Uterus (tissue), 2 donors: Measurements from ENCODE around the gene GGT5.

ENCODE experiments used
- POLR2A ChIP-seq, 2 donors: fragments of 450-650 bp; IDR thresholded peaks; one replicate each; pipeline ENCODE4 v1.6.1; 2016; ENCODE audit warnings: antibody characterized with exemption in 2 of 2, mild to moderate bottlenecking in 1 of 2, moderate library complexity in 1 of 2
- TF ChIP-seq, protein P1 (sequence below), 4 experiments: fragments of 200-600 bp in 2 of 4; fragments of 450-650 bp in 2 of 4; sonication (generic) in 2 of 4; IDR thresholded peaks; one replicate each; pipeline ENCODE4 v1.5.1; 2016 to 2019; ENCODE audit warnings: antibody characterized with exemption in 4 of 4, mild to moderate bottlenecking in 2 of 4, moderate library complexity in 1 of 4

DNA sequence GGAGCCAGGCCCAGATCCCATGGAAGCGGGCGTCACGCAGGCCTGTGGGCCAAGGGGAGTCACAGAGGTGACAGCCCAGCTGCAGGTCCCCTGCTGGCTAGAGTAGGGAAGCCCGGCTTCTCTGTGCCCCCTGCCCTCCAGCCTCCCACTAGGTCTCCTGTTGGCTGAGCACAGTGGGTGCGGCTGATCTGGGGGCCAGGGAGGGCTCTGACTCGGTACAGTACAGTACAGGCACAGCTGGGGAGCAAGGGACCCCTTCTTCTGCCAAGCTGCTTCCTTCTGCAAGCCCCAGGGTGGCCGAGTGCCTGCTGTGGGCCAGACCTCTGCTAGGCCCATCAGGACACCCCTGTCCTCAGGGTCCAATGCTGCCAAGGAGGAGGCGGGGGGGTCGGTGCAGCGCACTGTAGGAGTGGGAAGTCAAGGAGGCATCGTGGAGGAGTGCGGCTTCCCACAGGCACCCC is 53.5 kb downstream of the GGT5 start:
- no peak for TF ChIP-seq POLR2A (IDR thresholded peaks at IDR 0.05)
- TF ChIP-seq, protein P1, sequence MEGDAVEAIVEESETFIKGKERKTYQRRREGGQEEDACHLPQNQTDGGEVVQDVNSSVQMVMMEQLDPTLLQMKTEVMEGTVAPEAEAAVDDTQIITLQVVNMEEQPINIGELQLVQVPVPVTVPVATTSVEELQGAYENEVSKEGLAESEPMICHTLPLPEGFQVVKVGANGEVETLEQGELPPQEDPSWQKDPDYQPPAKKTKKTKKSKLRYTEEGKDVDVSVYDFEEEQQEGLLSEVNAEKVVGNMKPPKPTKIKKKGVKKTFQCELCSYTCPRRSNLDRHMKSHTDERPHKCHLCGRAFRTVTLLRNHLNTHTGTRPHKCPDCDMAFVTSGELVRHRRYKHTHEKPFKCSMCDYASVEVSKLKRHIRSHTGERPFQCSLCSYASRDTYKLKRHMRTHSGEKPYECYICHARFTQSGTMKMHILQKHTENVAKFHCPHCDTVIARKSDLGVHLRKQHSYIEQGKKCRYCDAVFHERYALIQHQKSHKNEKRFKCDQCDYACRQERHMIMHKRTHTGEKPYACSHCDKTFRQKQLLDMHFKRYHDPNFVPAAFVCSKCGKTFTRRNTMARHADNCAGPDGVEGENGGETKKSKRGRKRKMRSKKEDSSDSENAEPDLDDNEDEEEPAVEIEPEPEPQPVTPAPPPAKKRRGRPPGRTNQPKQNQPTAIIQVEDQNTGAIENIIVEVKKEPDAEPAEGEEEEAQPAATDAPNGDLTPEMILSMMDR (IDR thresholded peaks at IDR 0.05): no peak
